Astrocyte of the cerebellum (primary cell): ENCODE measurements around the gene ZNF343.

Experiments used
- DNase-seq: peaks from one replicate; pipeline ENCODE4 v3.0.0-alpha.2; 2011; ENCODE audit warnings: low read depth
- H3K4me3 ChIP-seq: 2 replicates; pipeline ENCODE4 v1.5.1; 2011; ENCODE audit warnings: mild to moderate bottlenecking, low read depth, low read length, moderate library complexity
- CTCF ChIP-seq: IDR thresholded peaks from 2 replicates; pipeline ENCODE4 v1.5.1; 2012; ENCODE audit warnings: low read length, low read depth, moderate library complexity, mild to moderate bottlenecking; ENCODE audit errors: missing control alignments
- in situ Hi-C: cut with HindIII; loops from 2 replicates; pipeline ENCODE4 v1.10.0; 2017; ENCODE audit warnings: low sequenced_read_pairs

The ZNF343 gene

DNA sequence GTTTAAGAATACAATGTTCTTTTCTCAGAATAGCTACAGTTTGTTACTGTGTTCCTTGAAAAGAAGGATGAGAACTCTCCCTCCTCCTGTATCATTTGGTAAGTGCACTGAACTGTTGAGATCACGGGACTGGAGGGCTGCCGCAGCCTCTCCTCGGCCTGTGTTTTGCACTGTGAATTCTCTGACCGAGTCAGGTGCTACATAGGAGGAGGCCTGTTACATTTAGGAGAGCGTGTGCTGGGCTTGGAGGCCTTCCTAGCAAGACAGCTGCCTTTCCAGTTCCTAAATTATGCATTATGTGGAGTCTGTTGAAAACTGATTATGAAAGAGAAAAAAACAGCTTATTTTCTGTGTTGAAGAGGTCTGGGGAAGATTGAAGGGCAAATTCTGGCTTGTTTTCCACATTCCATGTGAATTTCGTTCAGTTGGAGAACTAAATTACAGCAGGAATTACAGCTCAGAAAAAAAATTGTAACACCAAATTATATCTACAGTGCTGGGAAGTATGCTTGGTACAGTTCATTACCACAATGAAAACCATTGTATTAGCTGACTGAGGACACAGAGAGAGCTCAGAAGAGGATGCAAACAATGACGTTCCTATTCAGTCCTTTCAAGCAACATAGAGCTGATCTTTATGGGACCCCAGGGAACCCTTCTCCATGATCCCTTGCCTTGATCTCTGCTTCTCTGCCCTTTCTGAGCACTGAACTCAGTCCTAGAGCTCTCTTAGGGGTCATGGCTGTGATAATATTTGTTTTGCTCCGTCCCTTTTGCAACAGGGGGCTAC is 30.4 kb upstream of the ZNF343 start:
- no peak for DNase-seq
- no peak overlapping the region for H3K4me3 ChIP-seq
- TF ChIP-seq CTCF, result no peak
- in situ Hi-C loops, result no loop called here

- H3K4me3 ChIP-seq, result no peak overlapping the region
- DNase-seq, result no peak
- TF ChIP-seq CTCF, result no peak
- in situ Hi-C loops, result no loop called here
Measured at GRCh38 chr20:2538356-2538755, 29.6 kb upstream of the ZNF343 start.

GRCh38 chr20:2537101-2537500 is 28.4 kb upstream of the ZNF343 start:
- no peak for TF ChIP-seq CTCF
- no peak for DNase-seq
- in situ Hi-C loops, result no loop called here
- no peak overlapping the region for H3K4me3 ChIP-seq

DNA sequence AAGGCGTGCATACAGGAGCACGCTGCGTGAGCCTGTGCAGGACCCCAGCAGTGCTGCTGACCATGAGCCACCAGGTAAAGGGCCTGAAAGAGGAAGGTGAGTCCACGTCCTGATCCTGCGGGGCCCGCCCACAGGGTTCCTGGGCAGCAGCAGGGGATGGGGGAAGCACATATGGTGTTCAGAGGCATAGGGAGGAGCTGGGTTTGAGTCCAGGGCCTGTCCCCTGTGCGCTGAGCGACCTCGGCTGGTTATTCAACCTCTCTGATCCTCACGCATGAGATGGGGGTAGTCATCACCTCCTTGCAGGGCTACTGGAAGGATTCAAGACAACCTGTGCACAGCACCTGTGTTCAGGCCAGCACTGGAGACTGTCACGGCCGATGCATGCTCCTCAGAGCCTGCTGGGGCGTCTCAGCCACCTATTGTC is 27.9 kb upstream of the ZNF343 start, which contains the start of gene TMC2:
TMC2 (plus strand) TSS at position 14 of the 427 bp plus-strand sequence; CDS start at position 63, 49 bp downstream.
- TF ChIP-seq CTCF, result no peak
- no peak within 1 kb of the TSS for H3K4me3 ChIP-seq
- in situ Hi-C loops, result no loop called here
- no peak for DNase-seq

GRCh38 chr20:2535711-2536559 is 27.2 kb upstream of the ZNF343 start:
- no peak for TF ChIP-seq CTCF
- in situ Hi-C loops, result no loop called here
- no peak for DNase-seq
- H3K4me3 ChIP-seq, result no peak overlapping the region

- DNase-seq, result no peak
- in situ Hi-C loops, result no loop called here
- no peak for TF ChIP-seq CTCF
- H3K4me3 ChIP-seq, result no peak overlapping the region
Measured at GRCh38 chr20:2533118-2533517, 24.4 kb upstream of the ZNF343 start.
